Liver (tissue), 9 donors: ENCODE measurements around the gene DLGAP4. TPM values are rescaled to one million over a fixed set of nuclear protein-coding genes. Genes with fewer than 3 reads are reported as not detected.

Experiments used
- DNase-seq: peaks from one replicate; pipeline ENCODE4 v3.0.0-alpha.2; 2017; ENCODE audit warnings: low spot score
- H3K27ac ChIP-seq, 2 donors: one replicate each; pipeline ENCODE4 v1.7.0; 2013; ENCODE audit warnings: inconsistent platforms in 2 of 2, low read length in 2 of 2, control low read depth in 1 of 2, low read depth in 1 of 2, mild to moderate bottlenecking in 1 of 2
- H3K27me3 ChIP-seq, 4 donors: one replicate each; pipeline versions ENCODE4 v1.6.1 to v1.7.0; 2013; ENCODE audit warnings: low read length in 3 of 4, inconsistent platforms in 1 of 4, mild to moderate bottlenecking in 1 of 4, moderate library complexity in 1 of 4; ENCODE audit not compliant: control insufficient read depth in 4 of 4, insufficient read depth in 4 of 4
- H3K36me3 ChIP-seq, 4 donors: one replicate each; pipeline versions ENCODE4 v1.6.1 to v1.7.0; 2013; ENCODE audit warnings: low read length in 3 of 4, mild to moderate bottlenecking in 3 of 4, low read depth in 1 of 4, moderate library complexity in 1 of 4; ENCODE audit not compliant: control insufficient read depth in 4 of 4, insufficient read depth in 3 of 4
- H3K4me1 ChIP-seq, 4 donors: one replicate each; pipeline versions ENCODE4 v1.6.1 to v1.7.0; 2013; ENCODE audit warnings: low read length in 3 of 4, mild to moderate bottlenecking in 3 of 4, moderate library complexity in 1 of 4; ENCODE audit not compliant: control insufficient read depth in 4 of 4, insufficient read depth in 4 of 4
- H3K4me3 ChIP-seq, 3 donors: one replicate each; pipeline versions ENCODE4 v1.6.1 to v1.7.0; 2013; ENCODE audit warnings: low read length in 3 of 3, control low read depth in 1 of 3, low read depth in 1 of 3, mild to moderate bottlenecking in 1 of 3
- H3K9ac ChIP-seq, 2 donors: one replicate each; pipeline ENCODE4 v1.7.0; 2013; ENCODE audit warnings: low read length in 2 of 2, mild to moderate bottlenecking in 2 of 2, moderate library complexity in 2 of 2, control low read depth in 1 of 2, low read depth in 1 of 2
- H3K9me3 ChIP-seq, 4 donors: one replicate each; pipeline versions ENCODE4 v1.6.1 to v1.7.0; 2013; ENCODE audit warnings: low read length in 3 of 4; ENCODE audit not compliant: control insufficient read depth in 4 of 4
- CTCF ChIP-seq: fragments of 150-350 bp; IDR thresholded peaks from 2 replicates; pipeline ENCODE4 v1.5.1; 2017; ENCODE audit warnings: improper control_type of control experiment, low read depth, low read length; ENCODE audit not compliant: missing input control
- EGR1 ChIP-seq, 2 donors: IDR thresholded peaks; 2 replicates each; pipeline ENCODE4 v1.6.1; 2016 to 2018; ENCODE audit warnings: antibody characterized with exemption in 2 of 2, low read depth in 2 of 2
- FOXA1 ChIP-seq: IDR thresholded peaks from 2 replicates; pipeline ENCODE4 v1.6.1; 2016; ENCODE audit warnings: antibody characterized with exemption
- FOXA2 ChIP-seq: IDR thresholded peaks from 2 replicates; pipeline ENCODE4 v1.6.1; 2016; ENCODE audit warnings: antibody characterized with exemption
- GABPA ChIP-seq, 2 donors: IDR thresholded peaks in 1 of 2; conservative IDR thresholded peaks in 1 of 2; 2 replicates each; pipeline ENCODE4 v1.6.1; 2016; ENCODE audit warnings: antibody characterized with exemption in 2 of 2, mild to moderate bottlenecking in 1 of 2, moderate library complexity in 1 of 2
- HNF4A ChIP-seq, 2 donors: conservative IDR thresholded peaks; 2 replicates each; pipeline ENCODE4 v1.6.1; 2016; ENCODE audit warnings: antibody characterized with exemption in 2 of 2, mild to moderate bottlenecking in 2 of 2
- JUND ChIP-seq, 2 donors: IDR thresholded peaks; 2 replicates each; pipeline ENCODE4 v1.6.1; 2016; ENCODE audit warnings: antibody characterized with exemption in 2 of 2
- REST ChIP-seq: IDR thresholded peaks from 2 replicates; pipeline ENCODE4 v1.6.1; 2016; ENCODE audit warnings: antibody characterized with exemption, mild to moderate bottlenecking
- RXRA ChIP-seq, 2 donors: IDR thresholded peaks; 2 replicates each; pipeline ENCODE4 v1.6.1; 2017 to 2018; ENCODE audit warnings: antibody characterized with exemption in 2 of 2, mild to moderate bottlenecking in 1 of 2
- TAF1 ChIP-seq: conservative IDR thresholded peaks from 2 replicates; pipeline ENCODE4 v1.6.1; 2016; ENCODE audit warnings: antibody characterized with exemption, mild to moderate bottlenecking
- YY1 ChIP-seq: IDR thresholded peaks from 2 replicates; pipeline ENCODE4 v1.6.1; 2016; ENCODE audit warnings: antibody characterized with exemption, mild to moderate bottlenecking
- ZBTB33 ChIP-seq: IDR thresholded peaks from 2 replicates; pipeline ENCODE4 v1.6.1; 2016; ENCODE audit warnings: antibody characterized with exemption
- WGBS: extraction: QIAGEN DNeasy Blood & Tissue Kit; methylation state at CpG from one replicate; pipeline ENCODE4 v1.1.7; 2013; 5-methylcytosine and 5-hydroxymethylcytosine counted together
- polyA plus RNA-seq, 2 donors: library from polyadenylated mRNA; stranded (reverse) in 1 of 2; unstranded in 1 of 2; fragments of 200-250 nt in 1 of 2; fragments of >200 nt in 1 of 2; fragmentation: Nextera tagmentation in 1 of 2; extraction: Ambion mirVana in 1 of 2; gene quantifications; one replicate each; pipeline versions ENCODE4 v1.2.1 to v1.2.3, GENCODE V29; 2013 to 2015
- total RNA-seq, 2 donors: library from RNA; depleted of rRNA; stranded (reverse); fragments of >200 nt; gene quantifications; one replicate each; pipeline ENCODE4 v1.2.3, GENCODE V29; 2014
- donor health status: healthy.
- donor health status: healthy.
- donor health status: healthy.
- donor health status: healthy.
- donor health status: healthy.

DLGAP4 gene
- total and polyA plus RNA-seq, 4 donors, result 2.9 to 18.7 (median 11.2) TPM

GRCh38 chr20:36370991-36371790 is 65.1 kb downstream of the DLGAP4 start:
- TF ChIP-seq TAF1, result no peak
- TF ChIP-seq REST, result no peak
- no peak for TF ChIP-seq RXRA (IDR thresholded peaks at IDR 0.05)
- TF ChIP-seq EGR1 (IDR thresholded peaks at IDR 0.05; ENCODE audit: low read depth in 2 of 2), result no peak
- no peak for TF ChIP-seq CTCF
- no peak for TF ChIP-seq FOXA2
- TF ChIP-seq GABPA (IDR thresholded peaks at IDR 0.05 in 1 of 2, conservative IDR thresholded peaks at IDR 0.05 in 1 of 2), result no peak
- no peak for TF ChIP-seq FOXA1
- no peak for TF ChIP-seq ZBTB33
- no peak for DNase-seq
- Histone ChIP-seq H3K4me3 (no peak overlapping the region), H3K36me3 (no peaks in the 10 kb centered on the region), H3K9me3 (no peaks in the 10 kb centered on the region), H3K27me3 (peaks cover 0 to 13% (median 0%) of the 10 kb centered on the region in 4 donors), H3K27ac (no peak overlapping the region), H3K9ac (no peak overlapping the region), H3K4me1 (no peaks in the 10 kb centered on the region)
- WGBS, result 74% methylated on average over 15 of the region's 15 CpGs

GRCh38 chr20:36372666-36373065 is 66.5 kb downstream of the DLGAP4 start:
- H3K36me3 ChIP-seq, result no peaks in the 10 kb centered on the region
- H3K9me3 ChIP-seq, result no peaks in the 10 kb centered on the region
- H3K27ac ChIP-seq, result no peak overlapping the region
- H3K27me3 ChIP-seq, result peaks cover 0 to 11% (median 0%) of the 10 kb centered on the region in 4 donors
- H3K4me3 ChIP-seq, result no peak overlapping the region
- 67% methylated on average over 7 of the region's 7 CpGs for WGBS
- H3K4me1 ChIP-seq, result no peaks in the 10 kb centered on the region
- no peak for DNase-seq
- H3K9ac ChIP-seq, result no peak overlapping the region
- TF ChIP-seq TAF1, result no peak
- TF ChIP-seq YY1, result no peak
- TF ChIP-seq JUND (IDR thresholded peaks at IDR 0.05), result no peak
- no peak for TF ChIP-seq FOXA1
- no peak for TF ChIP-seq HNF4A (conservative IDR thresholded peaks at IDR 0.05)
- TF ChIP-seq RXRA (IDR thresholded peaks at IDR 0.05), result no peak
- no peak for TF ChIP-seq FOXA2
- TF ChIP-seq GABPA (IDR thresholded peaks at IDR 0.05 in 1 of 2, conservative IDR thresholded peaks at IDR 0.05 in 1 of 2), result no peak
